H9 (cell line): ENCODE data around the gene SCRN3. TPM values are rescaled to one million over a fixed set of nuclear protein-coding genes. Genes with fewer than 3 reads are reported as not detected.

ENCODE experiments used
- DNase-seq: peaks from one replicate; pipeline ENCODE4 v3.0.0-alpha.2; 2017
- H2AFZ ChIP-seq: one replicate; pipeline ENCODE4 v1.6.1; 2013; ENCODE audit warnings: mild to moderate bottlenecking, low read length, control low read depth, moderate library complexity
- H2AK5ac ChIP-seq: 2 replicates; pipeline ENCODE4 v1.6.1; 2013; ENCODE audit warnings: low read length, control low read depth, mixed read lengths; ENCODE audit not compliant: insufficient read length
- H2BK120ac ChIP-seq: one replicate; pipeline ENCODE4 v1.6.1; 2013; ENCODE audit warnings: low read depth, mild to moderate bottlenecking, low read length, control low read depth, inconsistent platforms; ENCODE audit not compliant: poor library complexity, severe bottlenecking
- H2BK12ac ChIP-seq: 2 replicates; pipeline ENCODE4 v1.6.1; 2013; ENCODE audit warnings: low read length, control low read depth, mixed read lengths, low read depth; ENCODE audit not compliant: insufficient read length
- H2BK15ac ChIP-seq: 2 replicates; pipeline ENCODE4 v1.6.1; 2013; ENCODE audit warnings: low read depth, low read length, control low read depth
- H2BK20ac ChIP-seq: one replicate; pipeline ENCODE4 v1.6.1; 2013; ENCODE audit warnings: low read depth, mild to moderate bottlenecking, low read length, control low read depth, inconsistent platforms; ENCODE audit not compliant: poor library complexity, severe bottlenecking
- H2BK5ac ChIP-seq: 2 replicates; pipeline ENCODE4 v1.6.1; 2013; ENCODE audit warnings: low read length, control low read depth, mixed read lengths; ENCODE audit not compliant: insufficient read length
- H3K14ac ChIP-seq: 2 replicates; pipeline ENCODE4 v1.6.1; 2013; ENCODE audit warnings: low read length, control low read depth; ENCODE audit not compliant: insufficient read depth
- H3K18ac ChIP-seq: 2 replicates; pipeline ENCODE4 v1.6.1; 2013; ENCODE audit warnings: low read depth, mild to moderate bottlenecking, mixed read lengths, low read length, control low read depth; ENCODE audit not compliant: insufficient read length
- H3K23ac ChIP-seq: 2 replicates; pipeline ENCODE4 v1.6.1; 2013; ENCODE audit warnings: low read length, control low read depth, mixed read lengths, low read depth; ENCODE audit not compliant: insufficient read length
- H3K23me2 ChIP-seq: 2 replicates; pipeline ENCODE4 v1.6.1; 2013; ENCODE audit warnings: low read depth, mild to moderate bottlenecking, mixed read lengths, low read length, control low read depth; ENCODE audit not compliant: insufficient read length, poor library complexity, severe bottlenecking
- H3K27ac ChIP-seq: 2 replicates; pipeline ENCODE4 v1.5.1; 2013; ENCODE audit warnings: low read length, control low read depth, mixed read lengths, low read depth; ENCODE audit not compliant: insufficient read length
- H3K27me3 ChIP-seq: 2 replicates; pipeline ENCODE4 v1.6.1; 2013; ENCODE audit warnings: low read length, control low read depth, inconsistent platforms; ENCODE audit not compliant: insufficient read depth
- H3K4ac ChIP-seq: 2 replicates; pipeline ENCODE4 v1.6.1; 2013; ENCODE audit warnings: low read depth, mild to moderate bottlenecking, control low read depth, inconsistent platforms, low read length, moderate library complexity
- H3K4me1 ChIP-seq: 2 replicates; pipeline ENCODE4 v1.6.1; 2013; ENCODE audit warnings: low read length, control low read depth, inconsistent platforms; ENCODE audit not compliant: insufficient read depth
- H3K4me2 ChIP-seq: 2 replicates; pipeline ENCODE4 v1.6.1; 2013; ENCODE audit warnings: low read length, control low read depth, mixed read lengths; ENCODE audit not compliant: insufficient read length, insufficient read depth
- H3K56ac ChIP-seq: 2 replicates; pipeline ENCODE4 v1.6.1; 2013; ENCODE audit warnings: low read depth, mild to moderate bottlenecking, mixed read lengths, low read length, control low read depth; ENCODE audit not compliant: insufficient read length
- H3K79me1 ChIP-seq: 2 replicates; pipeline ENCODE4 v1.6.1; 2013; ENCODE audit warnings: low read depth, mild to moderate bottlenecking, moderate library complexity, low read length, control low read depth, inconsistent platforms; ENCODE audit not compliant: insufficient read depth, poor library complexity, severe bottlenecking
- H3K79me2 ChIP-seq: 2 replicates; pipeline ENCODE4 v1.6.1; 2013; ENCODE audit warnings: low read length, control low read depth, inconsistent platforms; ENCODE audit not compliant: insufficient read depth
- H3K9ac ChIP-seq: 2 replicates; pipeline ENCODE4 v1.6.1; 2013; ENCODE audit warnings: low read length, control low read depth, mixed read lengths; ENCODE audit not compliant: insufficient read length; ENCODE audit errors: extremely low read depth
- H3K9me3 ChIP-seq: one replicate; pipeline ENCODE4 v1.6.1; 2013; ENCODE audit warnings: low read depth, low read length, inconsistent platforms; ENCODE audit not compliant: control insufficient read depth
- H3T11ph ChIP-seq: one replicate; pipeline ENCODE4 v1.6.1; 2013; ENCODE audit warnings: mild to moderate bottlenecking, low read length, control low read depth, inconsistent platforms
- H4K20me1 ChIP-seq: one replicate; pipeline ENCODE4 v1.6.1; 2013; ENCODE audit not compliant: control insufficient read depth, insufficient read length, insufficient read depth
- H4K5ac ChIP-seq: 2 replicates; pipeline ENCODE4 v1.6.1; 2013; ENCODE audit warnings: low read depth, mild to moderate bottlenecking, mixed read lengths, low read length, control low read depth; ENCODE audit not compliant: insufficient read length
- H4K8ac ChIP-seq: replicated peaks from 2 replicates; pipeline ENCODE4 v1.6.1; 2013; ENCODE audit warnings: low read length, control low read depth, mixed read lengths, low read depth; ENCODE audit not compliant: insufficient read length
- H4K91ac ChIP-seq: 2 replicates; pipeline ENCODE4 v1.6.1; 2013; ENCODE audit warnings: low read depth, mild to moderate bottlenecking, moderate library complexity, mixed read lengths, low read length, control low read depth; ENCODE audit not compliant: insufficient read length
- H3K27ac Mint-ChIP-seq, 3 experiments: 2 replicates in 2 of 3; 3 replicates in 1 of 3; pipeline ENCODE4 v1.8.0; 2020 to 2021; ENCODE audit warnings: mixed read lengths in 3 of 3, mild to moderate bottlenecking in 1 of 3, moderate library complexity in 1 of 3
- H3K27me3 Mint-ChIP-seq: 2 replicates; pipeline ENCODE4 v1.8.0; 2021; ENCODE audit warnings: low read depth, mild to moderate bottlenecking, moderate library complexity, mixed read lengths
- H3K36me3 Mint-ChIP-seq, 3 experiments: 2 replicates in 2 of 3; 3 replicates in 1 of 3; pipeline ENCODE4 v1.8.0; 2020 to 2021; ENCODE audit warnings: low read depth in 3 of 3, mixed read lengths in 3 of 3; ENCODE audit not compliant: insufficient read depth in 1 of 3
- H3K4me1 Mint-ChIP-seq, 2 experiments: 2 replicates each; pipeline ENCODE4 v1.8.0; 2020; ENCODE audit warnings: mixed read lengths in 2 of 2
- H3K4me3 Mint-ChIP-seq, 2 experiments: 2 replicates in 1 of 2; 3 replicates in 1 of 2; pipeline ENCODE4 v1.8.0; 2020 to 2021; ENCODE audit warnings: mild to moderate bottlenecking in 2 of 2, mixed read lengths in 2 of 2, moderate library complexity in 1 of 2
- H3K9me3 Mint-ChIP-seq, 2 experiments: 2 replicates in 1 of 2; 3 replicates in 1 of 2; pipeline ENCODE4 v1.8.0; 2020; ENCODE audit warnings: mild to moderate bottlenecking in 2 of 2, mixed read lengths in 2 of 2, moderate library complexity in 1 of 2
- total RNA-seq: library from RNA; stranded (reverse); gene quantifications from 2 replicates; pipeline ENCODE4 v1.2.1, GENCODE V29; 2021
- TF ChIP-seq, protein P1 (sequence below): fragments of 200-600 bp; sonication (generic); conservative IDR thresholded peaks from 3 replicates; pipeline ENCODE4 v1.8.0; 2021; ENCODE audit warnings: antibody characterized with exemption, mild to moderate bottlenecking

SCRN3 gene
- total RNA-seq, 1 experiment from 2014 or later, result 8.7 TPM

- H3K4me1 Mint-ChIP-seq, result no peaks in the 10 kb centered on the region
- H3K9ac ChIP-seq, result no peak overlapping the region
- H3T11ph ChIP-seq, result no peak overlapping the region
- no peak overlapping the region for H4K5ac ChIP-seq
- H3K18ac ChIP-seq, result no peak overlapping the region
- H2BK120ac ChIP-seq, result no peak overlapping the region
- H3K79me1 ChIP-seq, result no peaks in the 10 kb centered on the region
- H3K4me3 Mint-ChIP-seq, result no peak overlapping the region
- no peak overlapping the region for H2AFZ ChIP-seq
- H2AK5ac ChIP-seq, result no peak overlapping the region
- H2BK5ac ChIP-seq, result no peak overlapping the region
- no peak for DNase-seq
- no peaks in the 10 kb centered on the region for H3K36me3 Mint-ChIP-seq
- no peak overlapping the region for H3K4ac ChIP-seq
- no peaks in the 10 kb centered on the region for H4K20me1 ChIP-seq
- H4K8ac ChIP-seq, result no peak overlapping the region
- H3K27me3 ChIP-seq, result no peaks in the 10 kb centered on the region
- H2BK20ac ChIP-seq, result no peak overlapping the region
- no peaks in the 10 kb centered on the region for H3K9me3 Mint-ChIP-seq
- H4K91ac ChIP-seq, result no peak overlapping the region
- H3K14ac ChIP-seq, result no peak overlapping the region
- H3K56ac ChIP-seq, result no peak overlapping the region
- no peak overlapping the region for H2BK15ac ChIP-seq
- no peaks in the 10 kb centered on the region; the same call in 1 of the 2 replicates for H3K27me3 Mint-ChIP-seq
- H3K79me2 ChIP-seq, result no peaks in the 10 kb centered on the region
- peaks cover 4% of the 10 kb centered on the region for H3K23me2 ChIP-seq
- H3K27ac ChIP-seq, result no peak overlapping the region
- H3K4me1 ChIP-seq, result no peaks in the 10 kb centered on the region
- H3K9me3 ChIP-seq, result no peaks in the 10 kb centered on the region
- no peak overlapping the region for H2BK12ac ChIP-seq
- H3K4me2 ChIP-seq, result no peak overlapping the region
- H3K23ac ChIP-seq, result no peak overlapping the region
- H3K27ac Mint-ChIP-seq, result no peak overlapping the region
- TF ChIP-seq, protein P1, sequence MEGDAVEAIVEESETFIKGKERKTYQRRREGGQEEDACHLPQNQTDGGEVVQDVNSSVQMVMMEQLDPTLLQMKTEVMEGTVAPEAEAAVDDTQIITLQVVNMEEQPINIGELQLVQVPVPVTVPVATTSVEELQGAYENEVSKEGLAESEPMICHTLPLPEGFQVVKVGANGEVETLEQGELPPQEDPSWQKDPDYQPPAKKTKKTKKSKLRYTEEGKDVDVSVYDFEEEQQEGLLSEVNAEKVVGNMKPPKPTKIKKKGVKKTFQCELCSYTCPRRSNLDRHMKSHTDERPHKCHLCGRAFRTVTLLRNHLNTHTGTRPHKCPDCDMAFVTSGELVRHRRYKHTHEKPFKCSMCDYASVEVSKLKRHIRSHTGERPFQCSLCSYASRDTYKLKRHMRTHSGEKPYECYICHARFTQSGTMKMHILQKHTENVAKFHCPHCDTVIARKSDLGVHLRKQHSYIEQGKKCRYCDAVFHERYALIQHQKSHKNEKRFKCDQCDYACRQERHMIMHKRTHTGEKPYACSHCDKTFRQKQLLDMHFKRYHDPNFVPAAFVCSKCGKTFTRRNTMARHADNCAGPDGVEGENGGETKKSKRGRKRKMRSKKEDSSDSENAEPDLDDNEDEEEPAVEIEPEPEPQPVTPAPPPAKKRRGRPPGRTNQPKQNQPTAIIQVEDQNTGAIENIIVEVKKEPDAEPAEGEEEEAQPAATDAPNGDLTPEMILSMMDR, result no peak
Observed at GRCh38 chr2:174400853-174401252, 5.3 kb downstream of the SCRN3 start.
